Tibial nerve (tissue), 4 donors: ENCODE measurements around the gene MTCL1.

ENCODE experiments used
- CTCF ChIP-seq, 5 experiments: fragments of 200-600 bp in 3 of 5; fragments of 450-650 bp in 2 of 5; sonication (generic) in 3 of 5; IDR thresholded peaks; one replicate each; pipeline ENCODE4 v1.5.1; 2016 to 2019; ENCODE audit warnings: antibody characterized with exemption in 5 of 5, mild to moderate bottlenecking in 3 of 5, moderate library complexity in 2 of 5
- EP300 ChIP-seq, 2 donors: sonication (generic); formaldehyde crosslinking; IDR thresholded peaks; one replicate each; pipeline ENCODE4 v1.6.1; 2017; ENCODE audit warnings: antibody characterized with exemption in 2 of 2, mild to moderate bottlenecking in 1 of 2
- POLR2A ChIP-seq, 2 donors: fragments of 450-650 bp; IDR thresholded peaks; one replicate each; pipeline ENCODE4 v1.6.1; 2017; ENCODE audit warnings: antibody characterized with exemption in 2 of 2, mild to moderate bottlenecking in 2 of 2, moderate library complexity in 2 of 2

- no peak for TF ChIP-seq CTCF (IDR thresholded peaks at IDR 0.05)
- no peak for TF ChIP-seq POLR2A (IDR thresholded peaks at IDR 0.05)
- no peak for TF ChIP-seq EP300 (IDR thresholded peaks at IDR 0.05)
Observed at GRCh38 chr18:8800445-8800844, 95.1 kb downstream of the MTCL1 start.
